ENCODE measurements around the gene NPAS3. TPM values are rescaled to one million over a fixed set of nuclear protein-coding genes. Genes with fewer than 3 reads are reported as not detected.

NPAS3 gene
- total RNA-seq, 1 experiment from 2014 or later = not detected

DNA sequence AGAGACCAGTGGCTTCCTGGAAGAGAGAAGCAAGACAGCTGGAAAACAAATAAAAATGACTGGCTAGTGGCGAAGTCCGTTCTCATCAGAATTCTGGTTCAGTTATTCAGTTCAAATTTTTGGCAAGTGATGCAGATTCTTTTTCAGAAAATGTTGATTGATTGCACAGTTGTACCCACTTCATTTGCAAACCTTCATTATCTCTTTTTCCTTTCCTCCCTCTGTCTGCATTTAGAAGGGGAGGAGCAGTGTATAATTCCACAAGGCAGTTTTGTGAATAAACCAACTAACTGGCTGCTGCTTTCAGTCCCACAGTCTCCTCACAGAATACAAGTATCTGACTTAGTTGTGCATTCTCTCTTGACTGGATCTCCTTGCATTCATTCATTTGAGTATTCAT, 417.5 kb downstream of the NPAS3 start:
- ChIA-PET RAD21 (ENCODE audit: low non-redundant PET in 1 of 2, low total read pairs in 2 of 2, uncharacterized antibody in 2 of 2, unreplicated experiment in 2 of 2) (no interaction called here), CTCF (no interaction called here), POLR2A (no interaction called here)
- Histone ChIP-seq H4K20me1 (ENCODE audit: insufficient read depth) (no peaks in the 10 kb centered on the region), H3K36me3 (ENCODE audit: control insufficient read depth in 1 of 2, insufficient read depth in 2 of 2, low read length in 2 of 2) (no peaks in the 10 kb centered on the region), H3K9ac (ENCODE audit: low read length) (no peak overlapping the region), H3K4me1 (ENCODE audit: control insufficient read depth in 1 of 2, insufficient read depth in 2 of 2, low read length in 2 of 2) (no peaks in the 10 kb centered on the region), H3K27me3 (ENCODE audit: insufficient read depth, low read length) (no peaks in the 10 kb centered on the region), H3K9me3 (ENCODE audit: control insufficient read depth in 1 of 2, insufficient read depth in 1 of 2, low read depth in 1 of 2, low read length in 2 of 2) (peaks cover 0 to 2% of the 10 kb centered on the region in 2 experiments; a peak in 1 of 4 replicates), H2AFZ (ENCODE audit: low read depth, low read length, poor library complexity, severe bottlenecking) (no peak overlapping the region), H3K4me3 (replicated peaks in 1 of 2; ENCODE audit: low read depth in 1 of 2, low read length in 2 of 2) (no peak overlapping the region), H3K79me2 (ENCODE audit: insufficient read depth, low read length) (no peaks in the 10 kb centered on the region), H3K9me2 (ENCODE audit: insufficient read depth) (no peaks in the 10 kb centered on the region), H3K27ac (ENCODE audit: low read depth, low read length) (no peak overlapping the region), H3K4me2 (ENCODE audit: low read length) (no peak overlapping the region)
- BruUV-seq (replicated peaks) = no TSS peak
- TF ChIP-seq MAX (IDR thresholded peaks at IDR 0.05) (no peak), ZNF274 (IDR thresholded peaks at IDR 0.05; ENCODE audit: low read depth, low read length) (no peak), EZH2 (IDR thresholded peaks at IDR 0.05) (no peak), ELF1 (IDR thresholded peaks at IDR 0.05; ENCODE audit: borderline replicate concordance, low read depth) (no peak), REST (IDR thresholded peaks at IDR 0.05; ENCODE audit: low read depth) (no peak), SP1 (IDR thresholded peaks at IDR 0.05; ENCODE audit: low read depth) (no peak), POLR2AphosphoS5 (IDR thresholded peaks at IDR 0.05; ENCODE audit: low read depth, low read length) (no peak), JUND (IDR thresholded peaks at IDR 0.05) (no peak), EZH2phosphoT487 (IDR thresholded peaks at IDR 0.05; ENCODE audit: borderline replicate concordance) (no peak), RAD21 (IDR thresholded peaks at IDR 0.05; ENCODE audit: low read depth) (no peak), POLR2A (IDR thresholded peaks at IDR 0.05; ENCODE audit: borderline replicate concordance, extremely low read depth, insufficient read depth, insufficient read length) (no peak), ZFX (IDR thresholded peaks at IDR 0.05) (no peak), SRF (IDR thresholded peaks at IDR 0.05; ENCODE audit: low read depth) (no peak), CBX3 (IDR thresholded peaks at IDR 0.05; ENCODE audit: low read depth) (no peak), YY1 (IDR thresholded peaks at IDR 0.05; ENCODE audit: extremely low read depth, insufficient replicate concordance, low read depth, low read length) (no peak), ATF3 (IDR thresholded peaks at IDR 0.05) (no peak), CEBPB (IDR thresholded peaks at IDR 0.05; ENCODE audit: low read depth) (no peak), SIN3A (IDR thresholded peaks at IDR 0.05; ENCODE audit: low read depth) (no peak)
- TF ChIP-seq, protein P1, sequence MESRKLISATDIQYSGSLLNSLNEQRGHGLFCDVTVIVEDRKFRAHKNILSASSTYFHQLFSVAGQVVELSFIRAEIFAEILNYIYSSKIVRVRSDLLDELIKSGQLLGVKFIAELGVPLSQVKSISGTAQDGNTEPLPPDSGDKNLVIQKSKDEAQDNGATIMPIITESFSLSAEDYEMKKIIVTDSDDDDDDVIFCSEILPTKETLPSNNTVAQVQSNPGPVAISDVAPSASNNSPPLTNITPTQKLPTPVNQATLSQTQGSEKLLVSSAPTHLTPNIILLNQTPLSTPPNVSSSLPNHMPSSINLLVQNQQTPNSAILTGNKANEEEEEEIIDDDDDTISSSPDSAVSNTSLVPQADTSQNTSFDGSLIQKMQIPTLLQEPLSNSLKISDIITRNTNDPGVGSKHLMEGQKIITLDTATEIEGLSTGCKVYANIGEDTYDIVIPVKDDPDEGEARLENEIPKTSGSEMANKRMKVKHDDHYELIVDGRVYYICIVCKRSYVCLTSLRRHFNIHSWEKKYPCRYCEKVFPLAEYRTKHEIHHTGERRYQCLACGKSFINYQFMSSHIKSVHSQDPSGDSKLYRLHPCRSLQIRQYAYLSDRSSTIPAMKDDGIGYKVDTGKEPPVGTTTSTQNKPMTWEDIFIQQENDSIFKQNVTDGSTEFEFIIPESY (IDR thresholded peaks at IDR 0.05; ENCODE audit: extremely low read depth, insufficient replicate concordance, low read length) = no peak
- TF ChIP-seq, protein P2, sequence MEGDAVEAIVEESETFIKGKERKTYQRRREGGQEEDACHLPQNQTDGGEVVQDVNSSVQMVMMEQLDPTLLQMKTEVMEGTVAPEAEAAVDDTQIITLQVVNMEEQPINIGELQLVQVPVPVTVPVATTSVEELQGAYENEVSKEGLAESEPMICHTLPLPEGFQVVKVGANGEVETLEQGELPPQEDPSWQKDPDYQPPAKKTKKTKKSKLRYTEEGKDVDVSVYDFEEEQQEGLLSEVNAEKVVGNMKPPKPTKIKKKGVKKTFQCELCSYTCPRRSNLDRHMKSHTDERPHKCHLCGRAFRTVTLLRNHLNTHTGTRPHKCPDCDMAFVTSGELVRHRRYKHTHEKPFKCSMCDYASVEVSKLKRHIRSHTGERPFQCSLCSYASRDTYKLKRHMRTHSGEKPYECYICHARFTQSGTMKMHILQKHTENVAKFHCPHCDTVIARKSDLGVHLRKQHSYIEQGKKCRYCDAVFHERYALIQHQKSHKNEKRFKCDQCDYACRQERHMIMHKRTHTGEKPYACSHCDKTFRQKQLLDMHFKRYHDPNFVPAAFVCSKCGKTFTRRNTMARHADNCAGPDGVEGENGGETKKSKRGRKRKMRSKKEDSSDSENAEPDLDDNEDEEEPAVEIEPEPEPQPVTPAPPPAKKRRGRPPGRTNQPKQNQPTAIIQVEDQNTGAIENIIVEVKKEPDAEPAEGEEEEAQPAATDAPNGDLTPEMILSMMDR (IDR thresholded peaks at IDR 0.05 in 2 of 3, conservative IDR thresholded peaks at IDR 0.05 in 1 of 3; ENCODE audit: borderline replicate concordance in 1 of 3, insufficient read depth in 1 of 3, low read depth in 2 of 3, low read length in 2 of 3) = no peak
- intact Hi-C loops (cut with micrococcal nuclease) = no loop called here
- DNase-seq (ENCODE audit: low read depth, low spot score) = no peak
- no peak for ATAC-seq
